DMS114 treated with DMSO at 0.1 percent for 48 hours (cell line): Measurements from ENCODE around the gene SARM1.
A peak's percentile ranks its signal among the peaks of the same experiment; 100 is the strongest.
"Not testable (repeated sequence)": the region's sequence is repeated elsewhere in the genome, so short reads cannot be mapped to it uniquely, and the experiment has no call there.

ENCODE experiments used
- DNase-seq: peaks from one replicate; lab custom pipeline; 2025; ENCODE audit not compliant: unreplicated experiment; lab: John Stamatoyannopoulos, UW

SARM1 gene

GRCh38 chr17:28413804-28414203 lies 42.3 kb downstream of the SARM1 start:
- no peak for DNase-seq

- no peak for DNase-seq
Measured at GRCh38 chr17:28415886-28416285, 44.4 kb downstream of the SARM1 start.

- DNase-seq, result peak; percentile 36
Measured at GRCh38 chr17:28416703-28417311, 45.3 kb downstream of the SARM1 start.

GRCh38 chr17:28421787-28422305 lies 50.4 kb downstream of the SARM1 start:
- no peak for DNase-seq

GRCh38 chr17:28425206-28425605 lies 53.7 kb downstream of the SARM1 start:
- no peak for DNase-seq

GRCh38 chr17:28426081-28426519 lies 54.6 kb downstream of the SARM1 start:
- DNase-seq, result no peak

- no peak for DNase-seq
Measured at GRCh38 chr17:28427371-28427770, 55.9 kb downstream of the SARM1 start.

GRCh38 chr17:28427982-28428381 lies 56.5 kb downstream of the SARM1 start:
- DNase-seq, result not testable (repeated sequence)

GRCh38 chr17:28433721-28434120 lies 62.2 kb downstream of the SARM1 start:
- DNase-seq, result no peak

GRCh38 chr17:28434326-28434725 lies 62.8 kb downstream of the SARM1 start:
- not testable (repeated sequence) for DNase-seq

GRCh38 chr17:28443901-28444638 lies 72.6 kb downstream of the SARM1 start:
- DNase-seq, result no peak

- DNase-seq, result no peak
Measured at GRCh38 chr17:28446716-28447395, 75.4 kb downstream of the SARM1 start.

- DNase-seq, result no peak
Measured at GRCh38 chr17:28447396-28447760, 75.9 kb downstream of the SARM1 start.

- DNase-seq, result no peak
Measured at GRCh38 chr17:28449859-28450258, 78.4 kb downstream of the SARM1 start.
